C4-2B (cell line): ENCODE data around the gene PHLDA2.

Source experiments
- CTCF ChIP-seq: fragments of 450-650 bp; conservative IDR thresholded peaks from 2 replicates; pipeline ENCODE4 v1.5.1; 2017; ENCODE audit warnings: mild to moderate bottlenecking
- ZFX ChIP-seq: fragments of 450-650 bp; IDR thresholded peaks from 2 replicates; pipeline ENCODE4 v1.6.1; 2017

GRCh38 chr11:2917842-2918490 lies 11.3 kb downstream of the PHLDA2 start:
- TF ChIP-seq CTCF (no peak), ZFX (no peak)
